GM18507 (cell line): ENCODE measurements around the gene HEXD.
"Not testable (repeated sequence)": the region's sequence is repeated elsewhere in the genome, so short reads cannot be mapped to it uniquely, and the experiment has no call there.

Source experiments
- DNase-seq: peaks from one replicate; pipeline ENCODE4 v3.0.0; 2011; ENCODE audit warnings: low read depth; ENCODE audit not compliant: insufficient read length; ENCODE audit errors: extremely low spot score
- FAIRE-seq: peaks from 2 replicates; lab custom pipeline; 2011; peaks lifted over from hg19 to GRCh38; lab: Jason Lieb, UNC

The HEXD gene

DNA sequence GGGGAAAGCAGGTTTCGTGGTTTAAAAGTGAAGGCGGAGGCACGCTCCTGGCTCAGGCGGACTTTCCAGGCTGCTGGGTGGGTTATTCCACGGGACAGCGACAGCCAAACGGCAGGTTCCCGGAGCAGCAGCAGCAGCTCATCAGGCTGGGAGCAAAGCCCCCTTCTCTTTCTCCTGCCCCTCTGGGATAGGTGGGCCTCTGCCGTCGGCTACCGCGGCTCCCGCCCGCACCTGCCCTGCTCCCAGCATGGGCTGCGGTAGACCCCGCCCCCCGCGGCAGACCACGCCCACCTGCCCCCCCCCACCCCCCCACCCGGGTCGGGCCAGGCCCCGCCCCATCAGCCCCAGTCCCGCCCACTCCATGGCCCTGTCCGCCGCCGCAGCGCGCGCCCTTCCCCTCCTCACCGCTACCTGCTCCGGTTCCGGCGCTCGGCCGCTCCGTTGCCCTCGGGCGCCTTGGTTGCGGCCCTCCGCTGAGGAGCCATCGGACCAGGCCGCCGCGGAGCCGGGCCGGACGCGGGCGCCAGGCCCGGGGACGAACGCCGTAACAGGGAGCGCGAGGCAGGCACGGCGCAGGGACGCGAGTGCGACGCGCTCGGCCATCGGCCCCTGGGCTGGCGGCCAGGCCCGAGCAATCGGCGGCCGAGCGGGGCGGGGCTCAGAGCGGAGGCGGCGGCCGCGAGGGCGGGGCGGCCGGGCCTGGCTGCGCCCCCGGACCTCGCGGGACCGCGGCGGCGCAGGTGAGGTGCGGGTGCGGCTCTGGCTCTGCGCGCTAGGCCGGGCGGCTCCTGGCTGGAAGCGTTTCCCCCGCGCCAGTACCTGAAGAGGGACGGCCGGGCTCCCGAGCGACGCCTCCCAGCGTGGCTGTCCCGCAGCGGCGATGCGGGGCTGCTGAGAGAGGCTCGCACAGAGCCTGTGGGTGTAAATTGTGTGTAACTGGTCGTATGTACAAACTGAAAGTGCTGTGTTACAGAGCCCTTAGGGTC lies at the start of gene HEXD, which contains the start of gene OGFOD3:
TSS of gene HEXD (plus strand) at position 347 of the 986 bp plus-strand sequence. CDS start 1,453 bp downstream, outside the sequence.
TSS of gene OGFOD3 (minus strand) at position 586 of the 986 bp plus-strand sequence. CDS start at position 485, 101 bp downstream.
- peak; percentile 51 for FAIRE-seq
- DNase-seq = peak; percentile 92

DNA sequence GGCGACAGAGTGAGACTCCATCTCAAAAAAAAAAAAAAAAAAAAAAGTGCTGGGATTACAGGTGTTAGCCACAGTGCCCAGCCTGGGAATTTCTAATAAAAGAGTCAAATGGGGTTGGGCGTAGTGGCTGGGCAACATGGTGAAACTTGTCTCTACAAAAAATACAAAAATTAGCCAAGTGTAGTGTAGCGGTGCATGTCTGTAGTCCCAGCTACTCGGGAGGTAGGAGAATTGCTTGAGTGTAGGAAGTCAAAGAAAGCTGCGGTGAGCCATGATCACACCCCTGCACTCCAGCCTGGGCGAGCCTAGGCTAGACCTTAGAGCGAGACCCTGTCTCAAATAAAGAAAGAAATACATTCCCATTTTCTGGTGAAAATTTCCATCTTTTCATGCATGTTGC lies 48.9 kb upstream of the HEXD start:
- DNase-seq (no peak), FAIRE-seq (no peak)

DNA sequence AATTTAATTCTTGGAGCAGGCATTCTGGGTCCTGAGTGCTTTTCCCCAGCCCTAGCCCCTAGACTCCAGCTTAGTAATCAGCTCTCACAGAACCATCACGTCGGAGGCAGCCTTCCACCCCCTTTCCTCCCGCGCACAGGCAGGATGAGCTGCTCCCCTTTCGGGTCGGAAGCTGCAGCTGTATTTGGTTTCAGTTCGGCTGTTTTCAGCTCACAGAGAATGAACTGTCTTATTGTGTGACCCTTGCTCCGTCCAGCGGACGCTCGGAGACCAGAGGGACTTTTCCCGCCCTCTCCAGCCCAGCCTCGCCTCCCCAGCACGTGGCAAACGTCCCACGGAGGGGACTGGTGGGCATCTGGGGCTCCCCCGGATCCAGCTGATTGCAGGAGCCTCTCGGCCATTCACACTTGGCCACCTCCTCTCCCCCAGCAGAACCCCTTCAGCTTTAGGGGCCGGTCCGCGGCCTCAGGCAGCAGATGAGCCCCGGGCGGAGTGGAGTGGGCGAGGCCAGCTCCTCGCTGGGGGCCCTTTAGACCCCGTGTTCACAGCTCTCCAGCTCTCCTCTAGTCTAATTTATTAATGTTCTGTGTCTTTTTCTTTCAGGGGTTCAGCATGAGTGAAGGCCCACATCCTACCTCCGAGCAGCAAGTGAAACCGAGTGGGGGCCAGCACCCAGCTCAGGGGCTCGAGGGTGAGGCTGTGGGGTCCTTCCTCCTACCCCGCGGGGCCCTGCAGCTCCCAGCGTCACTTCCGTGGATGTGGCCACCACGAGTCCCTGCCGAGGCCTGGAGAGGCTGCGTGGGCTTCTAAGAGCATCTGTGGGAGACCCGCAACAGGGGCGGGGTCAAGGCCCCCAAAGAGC lies 47.4 kb upstream of the HEXD start:
- FAIRE-seq (peak; percentile 84), DNase-seq (no peak)

- no peak for DNase-seq
Measured at GRCh38 chr17:82371333-82372248, 46.6 kb upstream of the HEXD start, which contains the start of gene UTS2R. UTS2R (plus strand) TSS chr17:82371765; CDS start chr17:82374325, 2,560 bp downstream.

DNA sequence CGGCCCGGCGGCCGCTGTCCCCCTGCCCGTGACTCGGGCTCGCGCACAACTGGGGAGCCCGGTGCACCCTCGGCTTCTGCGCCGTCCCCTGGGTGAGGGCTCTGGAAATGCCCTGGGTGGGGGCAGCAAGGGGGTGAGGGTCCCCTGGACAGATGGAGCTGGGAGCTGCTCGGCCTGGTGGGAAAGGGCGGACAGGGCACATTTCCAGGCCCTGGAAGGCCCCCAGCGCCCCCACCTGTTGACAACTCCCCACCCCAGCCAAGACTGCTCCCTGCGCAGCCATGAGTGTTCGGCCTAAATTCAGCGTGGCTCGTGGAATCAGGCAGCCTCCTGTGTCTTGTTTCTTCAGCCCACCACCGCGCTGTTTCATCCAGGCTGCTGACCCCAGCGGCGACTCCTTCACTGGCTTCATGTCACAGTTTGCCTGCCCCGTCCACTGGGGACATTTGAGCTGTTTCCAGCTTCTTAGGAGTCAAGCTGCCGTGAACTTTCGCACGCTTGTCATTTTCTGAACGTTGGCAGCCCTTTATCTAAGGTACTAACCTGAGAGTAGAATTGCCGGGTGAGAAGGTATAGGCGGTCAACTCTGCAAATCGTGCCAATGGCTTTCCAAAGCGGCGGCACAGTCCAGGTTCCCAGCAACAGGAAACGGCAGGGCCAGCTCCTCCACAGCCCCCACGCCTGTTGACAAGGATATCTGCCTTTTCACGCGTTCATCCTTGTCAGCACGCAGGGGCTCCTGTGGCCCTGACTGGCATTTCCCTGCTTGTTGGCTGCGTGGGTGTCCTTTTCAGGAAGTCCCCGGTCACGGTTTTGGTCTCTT lies 45.7 kb upstream of the HEXD start:
- DNase-seq (no peak), FAIRE-seq (no peak)

More at GRCh38 chr17:82371333-82372248, 46.6 kb upstream of the HEXD start, which contains the start of gene UTS2R:
- no peak for FAIRE-seq

DNA sequence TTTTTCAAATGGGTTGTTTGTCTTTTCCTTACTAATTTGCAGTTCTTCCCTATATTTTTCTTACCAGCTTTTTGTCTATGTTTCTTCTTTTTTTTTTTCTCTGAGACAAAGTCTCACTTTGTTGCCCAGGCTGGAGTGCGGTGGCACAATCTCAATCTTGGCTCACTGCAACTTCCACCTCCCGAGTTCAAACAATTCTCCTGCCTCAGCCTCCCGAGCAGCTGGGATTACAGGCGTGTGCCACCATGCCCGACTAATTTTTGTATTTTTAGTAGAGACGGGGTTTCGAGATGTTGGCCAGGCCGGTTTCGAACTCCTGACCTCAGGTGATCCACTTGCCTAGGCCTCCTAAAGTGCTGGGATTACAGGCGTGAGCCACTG lies 45.1 kb upstream of the HEXD start:
- not testable (repeated sequence) for FAIRE-seq

GRCh38 chr17:82373731-82374625 lies 44.2 kb upstream of the HEXD start:
- DNase-seq (no peak), FAIRE-seq (no peak)

More for the DNA sequence above, 45.1 kb upstream of the HEXD start:
- DNase-seq = not testable (repeated sequence)

GRCh38 chr17:82374626-82375331 lies 43.4 kb upstream of the HEXD start:
- DNase-seq = no peak
- no peak for FAIRE-seq

DNA sequence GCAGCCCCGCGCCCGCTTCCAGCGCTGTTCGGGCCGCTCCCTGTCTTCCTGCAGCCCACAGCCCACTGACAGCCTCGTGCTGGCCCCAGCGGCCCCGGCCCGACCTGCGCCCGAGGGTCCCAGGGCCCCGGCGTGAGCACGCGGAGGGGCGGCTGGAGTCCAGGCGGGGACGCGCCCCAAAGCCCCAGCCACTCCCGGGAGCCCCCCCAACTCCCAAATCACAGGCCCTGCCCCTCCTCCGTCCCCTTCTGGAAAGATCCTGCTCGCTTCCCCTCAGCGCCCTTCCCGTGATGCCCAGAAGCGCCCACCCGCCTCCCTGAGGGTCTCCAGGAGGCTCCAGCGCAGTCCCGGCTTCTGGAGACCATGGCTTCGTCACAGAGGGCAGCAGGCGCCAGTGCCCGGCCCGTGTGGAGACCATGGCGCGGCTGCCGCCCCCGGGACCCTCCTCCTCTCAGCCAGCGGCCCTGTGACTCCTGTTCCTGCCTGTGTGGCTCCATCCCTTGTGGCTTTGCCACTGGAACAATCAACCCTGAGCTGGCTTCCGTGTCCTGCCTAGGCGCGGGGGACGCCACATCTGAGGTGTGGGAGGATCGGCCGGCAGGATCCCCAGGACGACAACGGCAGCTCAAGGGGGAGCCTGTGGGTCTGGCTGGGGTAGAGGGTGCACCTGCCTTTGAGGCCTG lies 42.6 kb upstream of the HEXD start:
- DNase-seq = no peak
- FAIRE-seq = no peak

- no peak for FAIRE-seq
- no peak for DNase-seq
Measured at GRCh38 chr17:82376042-82376730, 42.0 kb upstream of the HEXD start.

- FAIRE-seq, DNase-seq: not testable (repeated sequence)
Measured at GRCh38 chr17:82377294-82377693, 40.9 kb upstream of the HEXD start.

DNA sequence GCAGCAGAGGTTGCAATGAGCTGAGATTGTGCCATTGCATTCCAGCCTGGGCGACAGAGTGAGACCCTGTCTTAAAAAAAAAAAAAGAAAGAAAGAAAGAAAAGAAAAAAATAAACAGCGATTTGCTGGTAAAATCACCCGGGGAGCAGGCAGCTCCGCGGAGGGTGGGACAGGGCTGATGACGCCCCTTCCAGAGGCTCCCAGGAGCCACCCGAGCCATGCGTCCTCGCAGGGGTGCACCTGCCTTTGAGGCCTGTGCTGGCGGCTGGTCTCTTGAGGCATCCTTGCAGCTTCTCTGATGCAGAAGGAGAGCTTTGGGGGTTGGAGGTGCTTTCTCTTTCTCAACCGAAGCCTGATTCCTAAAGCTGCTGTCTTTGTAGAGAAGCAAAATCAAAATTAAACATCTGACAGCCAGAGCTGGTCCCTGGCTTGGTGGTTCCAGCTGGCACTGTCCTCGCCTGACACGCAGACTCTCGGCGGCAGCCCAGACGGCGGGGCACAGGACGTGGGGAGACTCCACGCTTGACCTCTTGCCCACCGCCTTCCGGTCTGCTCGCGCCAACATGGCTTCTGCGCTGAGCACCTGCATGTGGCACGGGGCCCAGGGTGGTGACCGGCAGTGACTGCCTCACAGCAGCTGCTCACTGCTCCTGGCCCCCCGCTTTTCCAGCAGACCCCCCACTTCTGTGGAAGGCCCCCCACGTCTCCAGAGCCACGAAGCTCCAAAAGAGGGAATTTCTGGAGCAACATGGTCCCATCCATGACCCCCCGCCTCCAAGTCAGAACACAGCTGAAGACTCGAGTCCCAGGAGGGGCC lies 40.0 kb upstream of the HEXD start:
- no peak for FAIRE-seq

DNA sequence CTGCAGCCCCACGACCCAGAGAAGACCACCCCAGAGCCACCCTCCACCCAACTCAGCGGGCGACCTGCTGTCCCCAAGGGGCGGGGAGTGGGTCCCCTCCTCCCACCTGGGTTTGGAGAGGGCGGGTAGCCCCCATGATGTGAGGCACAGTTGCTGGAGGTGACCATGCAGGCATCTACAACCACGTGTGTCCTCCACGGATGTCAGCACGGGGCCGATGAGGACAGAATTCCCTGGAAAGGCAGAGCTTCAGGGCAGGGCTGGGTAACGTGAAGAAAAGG lies 39.5 kb upstream of the HEXD start:
- FAIRE-seq (no peak), DNase-seq (no peak)

More for the DNA sequence above, 40.0 kb upstream of the HEXD start:
- DNase-seq = no peak

GRCh38 chr17:82380860-82381702 lies 37.1 kb upstream of the HEXD start:
- DNase-seq (no peak), FAIRE-seq (no peak)
